ENCODE measurements around the gene DDX17.
A peak's percentile ranks its signal among the peaks of the same experiment; 100 is the strongest.

The DDX17 gene

GRCh38 chr22:38506118-38506962 is at the start of gene DDX17:
DDX17 (minus strand) TSS chr22:38506311.
- TF ChIP-seq POLR2A (IDR thresholded peaks at IDR 0.05; ENCODE audit: low read length): peak; percentile 90
- TF ChIP-seq GATA1 (IDR thresholded peaks at IDR 0.05; ENCODE audit: low read depth, low read length): no peak
- peak; percentile 99 for DNase-seq

- no peak for TF ChIP-seq POLR2A (IDR thresholded peaks at IDR 0.05; ENCODE audit: low read length)
- no peak for TF ChIP-seq GATA1 (IDR thresholded peaks at IDR 0.05; ENCODE audit: low read depth, low read length)
- DNase-seq: no peak
Observed at GRCh38 chr22:38554281-38554680, 48.2 kb upstream of the DDX17 start.

- DNase-seq: no peak
Observed at GRCh38 chr22:38549101-38549894, 43.2 kb upstream of the DDX17 start.

GRCh38 chr22:38540701-38541100 is 34.6 kb upstream of the DDX17 start:
- no peak for TF ChIP-seq POLR2A (IDR thresholded peaks at IDR 0.05; ENCODE audit: low read length)
- TF ChIP-seq GATA1 (IDR thresholded peaks at IDR 0.05; ENCODE audit: low read depth, low read length): no peak
- DNase-seq: no peak

More at GRCh38 chr22:38549101-38549894, 43.2 kb upstream of the DDX17 start:
- no peak for TF ChIP-seq GATA1 (IDR thresholded peaks at IDR 0.05; ENCODE audit: low read depth, low read length)

GRCh38 chr22:38531251-38531938 is 25.3 kb upstream of the DDX17 start:
- TF ChIP-seq GATA1 (IDR thresholded peaks at IDR 0.05; ENCODE audit: low read depth, low read length) (no peak), POLR2A (IDR thresholded peaks at IDR 0.05; ENCODE audit: low read length) (no peak)
- no peak for DNase-seq

GRCh38 chr22:38524429-38524828 is 18.3 kb upstream of the DDX17 start:
- DNase-seq: no peak
- TF ChIP-seq POLR2A (IDR thresholded peaks at IDR 0.05; ENCODE audit: low read length) (no peak), GATA1 (IDR thresholded peaks at IDR 0.05; ENCODE audit: low read depth, low read length) (no peak)

- DNase-seq: no peak
- no peak for TF ChIP-seq POLR2A (IDR thresholded peaks at IDR 0.05; ENCODE audit: low read length)
- TF ChIP-seq GATA1 (IDR thresholded peaks at IDR 0.05; ENCODE audit: low read depth, low read length): no peak
Observed at GRCh38 chr22:38523479-38523878, 17.4 kb upstream of the DDX17 start.

- no peak for TF ChIP-seq POLR2A (IDR thresholded peaks at IDR 0.05; ENCODE audit: low read length)
- TF ChIP-seq GATA1 (IDR thresholded peaks at IDR 0.05; ENCODE audit: low read depth, low read length): no peak
Observed at GRCh38 chr22:38523029-38523428, 16.9 kb upstream of the DDX17 start.

GRCh38 chr22:38519453-38520250 is 13.5 kb upstream of the DDX17 start:
- TF ChIP-seq GATA1 (IDR thresholded peaks at IDR 0.05; ENCODE audit: low read depth, low read length) (no peak), POLR2A (IDR thresholded peaks at IDR 0.05; ENCODE audit: low read length) (no peak)

More at GRCh38 chr22:38523029-38523428, 16.9 kb upstream of the DDX17 start:
- DNase-seq: no peak

GRCh38 chr22:38518620-38519019 is 12.5 kb upstream of the DDX17 start:
- TF ChIP-seq POLR2A (IDR thresholded peaks at IDR 0.05; ENCODE audit: low read length) (no peak), GATA1 (IDR thresholded peaks at IDR 0.05; ENCODE audit: low read depth, low read length) (no peak)
- no peak for DNase-seq

More at GRCh38 chr22:38519453-38520250, 13.5 kb upstream of the DDX17 start:
- no peak for DNase-seq

- TF ChIP-seq GATA1 (IDR thresholded peaks at IDR 0.05; ENCODE audit: low read depth, low read length) (no peak), POLR2A (IDR thresholded peaks at IDR 0.05; ENCODE audit: low read length) (no peak)
- peak; percentile 47 to 55 for DNase-seq
Observed at GRCh38 chr22:38513063-38513462, 7.0 kb upstream of the DDX17 start.

- TF ChIP-seq GATA1 (IDR thresholded peaks at IDR 0.05; ENCODE audit: low read depth, low read length) (no peak), POLR2A (IDR thresholded peaks at IDR 0.05; ENCODE audit: low read length) (no peak)
- DNase-seq: no peak
Observed at GRCh38 chr22:38510416-38510970, 4.4 kb upstream of the DDX17 start.
